A549 (cell line): ENCODE measurements around the gene LCNL1. TPM values are rescaled to one million over a fixed set of nuclear protein-coding genes. Genes with fewer than 3 reads are reported as not detected.

Source experiments
- ATAC-seq, 2 experiments: fragments of 200-7000 bp in 1 of 2; fragments of >200 bp in 1 of 2; cut with Nextera tagmentation in 1 of 2; cut with Tn5 transposase in 1 of 2; 3 replicates each; pipeline versions ENCODE4 v1.8.0 to v1.9.1; 2018 to 2020; ENCODE audit warnings: mild to moderate bottlenecking in 1 of 2, moderate library complexity in 1 of 2
- CTCF ChIA-PET: fragments of 300-600 bp; sonication (Branson Sonifier 250); formaldehyde crosslinking; extraction: SDS; loops from one replicate; lab custom pipeline; 2021; ENCODE audit warnings: antibody characterized with exemption, inconsistent platforms; lab: Yijun Ruan, JAX
- POLR2A ChIA-PET: fragments of 350-600 bp; formaldehyde crosslinking; extraction: SDS; loops from one replicate; lab custom pipeline; 2021; ENCODE audit warnings: antibody characterized with exemption, inconsistent platforms; lab: Yijun Ruan, JAX
- DNase-seq, 2 experiments: peaks; one replicate each; pipeline versions ENCODE4 v3.0.0 to v3.0.0-alpha.2; 2011 to 2016; ENCODE audit warnings: low read depth in 1 of 2, low spot score in 1 of 2
- FAIRE-seq: peaks from 2 replicates; lab custom pipeline; 2011; peaks lifted over from hg19 to GRCh38; lab: Jason Lieb, UNC
- H3K27ac ChIP-seq, 2 experiments: fragments of >200 bp; sonication (Bioruptor Twin); formaldehyde crosslinking; 3 replicates each; pipeline ENCODE4 v1.5.1; 2016 to 2017
- H3K4me1 ChIP-seq: fragments of >200 bp; sonication (Bioruptor Twin); formaldehyde crosslinking; 3 replicates; pipeline ENCODE4 v1.6.1; 2016
- H3K4me2 ChIP-seq: fragments of >200 bp; sonication (Bioruptor Twin); formaldehyde crosslinking; 3 replicates; pipeline ENCODE4 v1.6.1; 2016
- H3K4me3 ChIP-seq: fragments of >200 bp; sonication (Bioruptor Twin); formaldehyde crosslinking; 3 replicates; pipeline ENCODE4 v1.5.1; 2016
- H3K9me3 ChIP-seq: fragments of >200 bp; sonication (Bioruptor Twin); formaldehyde crosslinking; 3 replicates; pipeline ENCODE4 v1.6.1; 2016
- ATOH8 ChIP-seq: fragments of 250-450 bp; sonication (Bioruptor Pico); IDR thresholded peaks from 2 replicates; pipeline ENCODE4 v1.5.0; 2020; ENCODE audit warnings: low read depth, mild to moderate bottlenecking, moderate library complexity
- BHLHE40 ChIP-seq: IDR thresholded peaks from 2 replicates; pipeline ENCODE4 v1.6.1; 2012; ENCODE audit warnings: low read depth, low read length, inconsistent platforms
- CBX2 ChIP-seq: fragments of 200-600 bp; sonication (generic); IDR thresholded peaks from 2 replicates; pipeline ENCODE4 v1.6.1; 2016; ENCODE audit warnings: low read depth, mild to moderate bottlenecking, borderline replicate concordance
- CBX8 ChIP-seq: fragments of 200-600 bp; sonication (generic); IDR thresholded peaks from 2 replicates; pipeline ENCODE4 v1.6.1; 2016
- CEBPB ChIP-seq, 2 experiments: fragments of >200 bp in 1 of 2; sonication (Bioruptor Twin) in 1 of 2; formaldehyde crosslinking in 1 of 2; IDR thresholded peaks; 2 replicates each; pipeline ENCODE4 v1.6.1; 2012 to 2016
- EHMT2 ChIP-seq: fragments of 200-600 bp; sonication (generic); IDR thresholded peaks from 2 replicates; pipeline ENCODE4 v1.6.1; 2016; ENCODE audit warnings: antibody characterized with exemption, low read depth, mild to moderate bottlenecking, moderate library complexity
- ESRRA ChIP-seq: fragments of 150-350 bp; IDR thresholded peaks from 2 replicates; pipeline ENCODE4 v1.6.1; 2014; ENCODE audit warnings: mild to moderate bottlenecking, low read length, borderline replicate concordance
- FOSB ChIP-seq: fragments of 250-450 bp; sonication (Bioruptor Pico); IDR thresholded peaks from 2 replicates; pipeline ENCODE4 v1.5.0; 2020; ENCODE audit warnings: mild to moderate bottlenecking, moderate library complexity
- GATA3 ChIP-seq: IDR thresholded peaks from 2 replicates; pipeline ENCODE4 v1.6.1; 2012; ENCODE audit warnings: borderline replicate concordance
- HDAC2 ChIP-seq: fragments of 200-600 bp; sonication (generic); IDR thresholded peaks from 2 replicates; pipeline ENCODE4 v1.6.1; 2016
- HOXA7 ChIP-seq: fragments of 250-450 bp; sonication (Bioruptor Pico); IDR thresholded peaks from 2 replicates; pipeline ENCODE4 v1.5.0; 2020; ENCODE audit warnings: mild to moderate bottlenecking, moderate library complexity
- HOXB13 ChIP-seq: fragments of 250-450 bp; sonication (Bioruptor Pico); IDR thresholded peaks from 2 replicates; pipeline ENCODE4 v1.5.0; 2020; ENCODE audit warnings: low read depth, mild to moderate bottlenecking, moderate library complexity
- HOXB5 ChIP-seq: fragments of 250-450 bp; sonication (Bioruptor Pico); IDR thresholded peaks from 2 replicates; pipeline ENCODE4 v1.5.0; 2020; ENCODE audit warnings: mild to moderate bottlenecking, moderate library complexity
- JUN ChIP-seq, 2 experiments: fragments of >200 bp; sonication (Bioruptor Twin); formaldehyde crosslinking; IDR thresholded peaks; 2 replicates in 1 of 2; 3 replicates in 1 of 2; pipeline ENCODE4 v1.6.1; 2016 to 2017
- JUNB ChIP-seq: fragments of >200 bp; sonication (Bioruptor Twin); formaldehyde crosslinking; IDR thresholded peaks from 2 replicates; pipeline ENCODE4 v1.6.1; 2016
- KDM5A ChIP-seq: fragments of 200-600 bp; sonication (generic); IDR thresholded peaks from 2 replicates; pipeline ENCODE4 v1.6.1; 2016; ENCODE audit warnings: antibody characterized with exemption, mild to moderate bottlenecking
- MAFK ChIP-seq: fragments of 450-650 bp; IDR thresholded peaks from 2 replicates; pipeline ENCODE4 v1.6.1; 2014; ENCODE audit not compliant: partially characterized antibody
- NPAS2 ChIP-seq: fragments of 250-450 bp; sonication (Bioruptor Pico); IDR thresholded peaks from 2 replicates; pipeline ENCODE4 v1.8.0; 2022; ENCODE audit warnings: mild to moderate bottlenecking, moderate library complexity, borderline replicate concordance
- PBX3 ChIP-seq: IDR thresholded peaks from 2 replicates; pipeline ENCODE4 v1.6.1; 2012
- POLR2AphosphoS2 ChIP-seq: conservative IDR thresholded peaks from 2 replicates; pipeline ENCODE4 v1.6.1; 2012; ENCODE audit warnings: low read length, improper control_type of control experiment, inconsistent platforms
- RARB ChIP-seq: fragments of 250-450 bp; sonication (Bioruptor Pico); IDR thresholded peaks from 2 replicates; pipeline ENCODE4 v1.8.0; 2021; ENCODE audit warnings: mild to moderate bottlenecking, moderate library complexity
- REST ChIP-seq: fragments of 200-600 bp; sonication (generic); IDR thresholded peaks from 2 replicates; pipeline ENCODE4 v1.6.1; 2016; ENCODE audit warnings: antibody characterized with exemption, mild to moderate bottlenecking, moderate library complexity
- RFX5 ChIP-seq: fragments of 450-650 bp; IDR thresholded peaks from 2 replicates; pipeline ENCODE4 v1.7.1; 2014; ENCODE audit warnings: antibody characterized with exemption, mild to moderate bottlenecking, moderate library complexity
- SREBF2 ChIP-seq: fragments of 450-650 bp; IDR thresholded peaks from 2 replicates; pipeline ENCODE4 v1.6.1; 2014; ENCODE audit warnings: mild to moderate bottlenecking, moderate library complexity
- TP53 ChIP-seq: fragments of 250-450 bp; sonication (Bioruptor Pico); IDR thresholded peaks from 2 replicates; pipeline ENCODE4 v1.5.0; 2021; ENCODE audit warnings: mild to moderate bottlenecking, moderate library complexity
- ZFP36 ChIP-seq: fragments of 450-650 bp; IDR thresholded peaks from 2 replicates; pipeline ENCODE4 v1.6.1; 2014; ENCODE audit warnings: borderline replicate concordance; ENCODE audit not compliant: partially characterized antibody
- ZNF302 ChIP-seq: fragments of 250-450 bp; sonication (Bioruptor Pico); IDR thresholded peaks from 2 replicates; pipeline ENCODE4 v1.9.0; 2021; ENCODE audit warnings: inconsistent platforms, mild to moderate bottlenecking, moderate library complexity
- WGBS: methylation state at CpG from one replicate; pipeline ENCODE4 v1.1.6; 2017; ENCODE audit errors: missing lambda C conversion rate; 5-methylcytosine and 5-hydroxymethylcytosine counted together
- polyA plus RNA-seq, 4 experiments: library from polyadenylated mRNA; depleted of rRNA in 3 of 4; stranded (reverse); fragments of >200 nt; fragmentation: RNase III in 1 of 4; extraction: RNeasy Plus Mini Kit Qiagen cat#74134 plus additional on column Dnase treatment in 1 of 4; gene quantifications; 2 replicates in 3 of 4; 3 replicates in 1 of 4; pipeline ENCODE4 v1.2.3, GENCODE V29; 2011 to 2017
- TF ChIP-seq, protein P1 (sequence below): fragments of >200 bp; sonication (Bioruptor Twin); formaldehyde crosslinking; IDR thresholded peaks from 3 replicates; pipeline ENCODE4 v1.5.1; 2016
- TF ChIP-seq, protein P2 (sequence below): fragments of >200 bp; sonication (Bioruptor Twin); formaldehyde crosslinking; IDR thresholded peaks from 2 replicates; pipeline ENCODE4 v1.6.1; 2016
- TF ChIP-seq, protein P3 (sequence below): fragments of 150-350 bp; IDR thresholded peaks from 2 replicates; pipeline ENCODE4 v1.6.1; 2014; ENCODE audit warnings: low read depth, mild to moderate bottlenecking, low read length

Gene LCNL1
- polyA plus RNA-seq, 2 of the 4 experiments (the other 2 are of a cell fraction), result 0.08 to 0.19 TPM

GRCh38 chr9:136994888-136995230, 12.1 kb downstream of the LCNL1 start:
- DNase-seq, result no peak
- Histone ChIP-seq H3K4me2 (no peak overlapping the region), H3K9me3 (peaks cover 3% of the 10 kb centered on the region; the same call in 1 of the 3 replicates)
- FAIRE-seq, result no peak
- TF ChIP-seq PBX3 (no peak), EHMT2 (no peak), HOXA7 (CRISPR knock-in tag) (no peak), CBX2 (no peak), RFX5 (no peak), JUNB (no peak), MAFK (no peak), HOXB5 (CRISPR knock-in tag) (no peak), ESRRA (no peak), HDAC2 (no peak), KDM5A (no peak), FOSB (CRISPR knock-in tag) (no peak), CEBPB (IDR thresholded peaks at IDR 0.05) (no peak), NPAS2 (CRISPR knock-in tag) (no peak), RARB (no peak), REST (no peak), ZNF302 (CRISPR knock-in tag) (no peak), HOXB13 (CRISPR knock-in tag) (no peak)
- TF ChIP-seq, protein P1, sequence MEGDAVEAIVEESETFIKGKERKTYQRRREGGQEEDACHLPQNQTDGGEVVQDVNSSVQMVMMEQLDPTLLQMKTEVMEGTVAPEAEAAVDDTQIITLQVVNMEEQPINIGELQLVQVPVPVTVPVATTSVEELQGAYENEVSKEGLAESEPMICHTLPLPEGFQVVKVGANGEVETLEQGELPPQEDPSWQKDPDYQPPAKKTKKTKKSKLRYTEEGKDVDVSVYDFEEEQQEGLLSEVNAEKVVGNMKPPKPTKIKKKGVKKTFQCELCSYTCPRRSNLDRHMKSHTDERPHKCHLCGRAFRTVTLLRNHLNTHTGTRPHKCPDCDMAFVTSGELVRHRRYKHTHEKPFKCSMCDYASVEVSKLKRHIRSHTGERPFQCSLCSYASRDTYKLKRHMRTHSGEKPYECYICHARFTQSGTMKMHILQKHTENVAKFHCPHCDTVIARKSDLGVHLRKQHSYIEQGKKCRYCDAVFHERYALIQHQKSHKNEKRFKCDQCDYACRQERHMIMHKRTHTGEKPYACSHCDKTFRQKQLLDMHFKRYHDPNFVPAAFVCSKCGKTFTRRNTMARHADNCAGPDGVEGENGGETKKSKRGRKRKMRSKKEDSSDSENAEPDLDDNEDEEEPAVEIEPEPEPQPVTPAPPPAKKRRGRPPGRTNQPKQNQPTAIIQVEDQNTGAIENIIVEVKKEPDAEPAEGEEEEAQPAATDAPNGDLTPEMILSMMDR, result no peak
- TF ChIP-seq, all 56 proteins: peak for 0
- Histone ChIP-seq H3K4me3 (no peak overlapping the region), H3K4me1 (peaks cover 58% of the 10 kb centered on the region), H3K27ac (no peak overlapping the region)
- no peak for ATAC-seq
- POLR2A ChIA-PET, result no interaction called here
- CTCF ChIA-PET, result interaction anchor here (2.5 to 6.6 kb wide), 3 partner anchors 34 to 47 kb away, joined by 16 to 34 read pairs (median 29); partner anchors contain the start of gene ABCA2
- WGBS, result 98% methylated on average over 15 of the region's 40 CpGs

- no peak for FAIRE-seq
- CTCF ChIA-PET, result interaction anchor here (1.3 to 6.6 kb wide), 6 partner anchors 25 to 153 kb away, joined by 4 to 34 read pairs (median 17); partner anchors contain the start of genes ABCA2 and AJM1
- peak overlapping the region; percentile 86 for H3K4me2 ChIP-seq
- no peak for TF ChIP-seq BHLHE40
- no peak for TF ChIP-seq CBX8
- TF ChIP-seq TP53 (CRISPR knock-in tag), result no peak
- no peak for TF ChIP-seq ATOH8 (CRISPR knock-in tag)
- TF ChIP-seq POLR2AphosphoS2, result no peak
- no peak for TF ChIP-seq SREBF2
- TF ChIP-seq HDAC2, result no peak
- no peak for TF ChIP-seq ESRRA
- no peak for TF ChIP-seq ZFP36
- no peak for TF ChIP-seq JUN (IDR thresholded peaks at IDR 0.05)
- no peak for TF ChIP-seq GATA3
- no peak for TF ChIP-seq KDM5A
- TF ChIP-seq, protein P2, sequence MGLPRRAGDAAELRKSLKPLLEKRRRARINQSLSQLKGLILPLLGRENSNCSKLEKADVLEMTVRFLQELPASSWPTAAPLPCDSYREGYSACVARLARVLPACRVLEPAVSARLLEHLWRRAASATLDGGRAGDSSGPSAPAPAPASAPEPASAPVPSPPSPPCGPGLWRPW, result no peak
- TF ChIP-seq, protein P3, sequence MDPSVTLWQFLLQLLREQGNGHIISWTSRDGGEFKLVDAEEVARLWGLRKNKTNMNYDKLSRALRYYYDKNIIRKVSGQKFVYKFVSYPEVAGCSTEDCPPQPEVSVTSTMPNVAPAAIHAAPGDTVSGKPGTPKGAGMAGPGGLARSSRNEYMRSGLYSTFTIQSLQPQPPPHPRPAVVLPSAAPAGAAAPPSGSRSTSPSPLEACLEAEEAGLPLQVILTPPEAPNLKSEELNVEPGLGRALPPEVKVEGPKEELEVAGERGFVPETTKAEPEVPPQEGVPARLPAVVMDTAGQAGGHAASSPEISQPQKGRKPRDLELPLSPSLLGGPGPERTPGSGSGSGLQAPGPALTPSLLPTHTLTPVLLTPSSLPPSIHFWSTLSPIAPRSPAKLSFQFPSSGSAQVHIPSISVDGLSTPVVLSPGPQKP, result no peak
Observed at GRCh38 chr9:136995362-136995761, 12.6 kb downstream of the LCNL1 start.

More at GRCh38 chr9:136995362-136995761, 12.6 kb downstream of the LCNL1 start:
- POLR2A ChIA-PET, result interaction anchor here (1.0 to 1.7 kb wide), 3 partner anchors 17 to 93 kb away, joined by 3 to 6 read pairs (median 4); no protein-coding TSS in a partner anchor
- no peak for DNase-seq
- WGBS, result 86% methylated on average over 18 of the region's 30 CpGs
- Histone ChIP-seq H3K4me3 (no peak overlapping the region), H3K27ac (peak overlapping the region; percentile 59 to 84; a peak in 4 of 6 replicates), H3K9me3 (peaks cover 3% of the 10 kb centered on the region; the same call in 1 of the 3 replicates), H3K4me1 (peaks cover 57% of the 10 kb centered on the region)
- no peak for ATAC-seq
